Duodenal mucosa (tissue), 2 donors: ENCODE measurements around the gene ADAMTS17.

Experiments used
- H3K27ac ChIP-seq: one replicate; pipeline ENCODE4 v1.7.0; 2013; ENCODE audit warnings: low read depth, low read length
- H3K27me3 ChIP-seq, 2 donors: one replicate each; pipeline ENCODE4 v1.7.0; 2013; ENCODE audit warnings: low read length in 2 of 2, control low read depth in 1 of 2; ENCODE audit not compliant: insufficient read depth in 2 of 2, control insufficient read depth in 1 of 2
- H3K36me3 ChIP-seq, 2 donors: one replicate each; pipeline ENCODE4 v1.7.0; 2013; ENCODE audit warnings: low read length in 2 of 2, control low read depth in 1 of 2; ENCODE audit not compliant: insufficient read depth in 2 of 2, control insufficient read depth in 1 of 2
- H3K4me1 ChIP-seq, 2 donors: one replicate each; pipeline ENCODE4 v1.7.0; 2013; ENCODE audit warnings: low read length in 2 of 2, control low read depth in 1 of 2; ENCODE audit not compliant: insufficient read depth in 2 of 2, control insufficient read depth in 1 of 2
- H3K4me3 ChIP-seq, 2 donors: one replicate each; pipeline ENCODE4 v1.7.0; 2013; ENCODE audit warnings: low read length in 2 of 2, low read depth in 1 of 2
- H3K9ac ChIP-seq, 2 donors: one replicate each; pipeline ENCODE4 v1.7.0; 2013; ENCODE audit warnings: low read length in 2 of 2, low read depth in 1 of 2
- H3K9me3 ChIP-seq, 2 donors: one replicate each; pipeline ENCODE4 v1.7.0; 2013; ENCODE audit warnings: low read length in 2 of 2, control low read depth in 1 of 2; ENCODE audit not compliant: control insufficient read depth in 1 of 2

Gene ADAMTS17

GRCh38 chr15:100253640-100254039, 88.1 kb downstream of the ADAMTS17 start:
- H3K27ac ChIP-seq = no peak overlapping the region
- no peaks in the 10 kb centered on the region for H3K4me1 ChIP-seq
- no peaks in the 10 kb centered on the region for H3K27me3 ChIP-seq
- no peak overlapping the region for H3K9ac ChIP-seq
- H3K9me3 ChIP-seq = no peaks in the 10 kb centered on the region
- no peak overlapping the region for H3K4me3 ChIP-seq
- H3K36me3 ChIP-seq = no peaks in the 10 kb centered on the region

GRCh38 chr15:100252779-100253417, 88.9 kb downstream of the ADAMTS17 start:
- H3K27ac ChIP-seq = no peak overlapping the region
- no peaks in the 10 kb centered on the region for H3K9me3 ChIP-seq
- H3K4me3 ChIP-seq = no peak overlapping the region
- H3K27me3 ChIP-seq = no peaks in the 10 kb centered on the region
- no peaks in the 10 kb centered on the region for H3K4me1 ChIP-seq
- H3K9ac ChIP-seq = no peak overlapping the region
- H3K36me3 ChIP-seq = no peaks in the 10 kb centered on the region

GRCh38 chr15:100252359-100252758, 89.4 kb downstream of the ADAMTS17 start:
- Histone ChIP-seq H3K27ac (no peak overlapping the region), H3K4me3 (no peak overlapping the region), H3K27me3 (no peaks in the 10 kb centered on the region), H3K4me1 (no peaks in the 10 kb centered on the region), H3K36me3 (no peaks in the 10 kb centered on the region), H3K9ac (no peak overlapping the region), H3K9me3 (no peaks in the 10 kb centered on the region)

GRCh38 chr15:100250176-100250800, 91.5 kb downstream of the ADAMTS17 start:
- H3K4me3 ChIP-seq = no peak overlapping the region
- H3K9ac ChIP-seq = no peak overlapping the region
- H3K4me1 ChIP-seq = no peaks in the 10 kb centered on the region
- no peaks in the 10 kb centered on the region for H3K27me3 ChIP-seq
- no peaks in the 10 kb centered on the region for H3K9me3 ChIP-seq
- H3K27ac ChIP-seq = no peak overlapping the region
- no peaks in the 10 kb centered on the region for H3K36me3 ChIP-seq

GRCh38 chr15:100249096-100249815, 92.5 kb downstream of the ADAMTS17 start:
- H3K9me3 ChIP-seq = no peaks in the 10 kb centered on the region

GRCh38 chr15:100248236-100248635, 93.5 kb downstream of the ADAMTS17 start:
- H3K4me1 ChIP-seq = no peaks in the 10 kb centered on the region
- no peak overlapping the region for H3K9ac ChIP-seq
- no peaks in the 10 kb centered on the region for H3K9me3 ChIP-seq
- no peak overlapping the region for H3K4me3 ChIP-seq
- no peak overlapping the region for H3K27ac ChIP-seq
- no peaks in the 10 kb centered on the region for H3K36me3 ChIP-seq
- H3K27me3 ChIP-seq = no peaks in the 10 kb centered on the region

More at GRCh38 chr15:100249096-100249815, 92.5 kb downstream of the ADAMTS17 start:
- Histone ChIP-seq H3K9ac (no peak overlapping the region), H3K4me1 (no peaks in the 10 kb centered on the region), H3K27me3 (no peaks in the 10 kb centered on the region), H3K27ac (no peak overlapping the region), H3K4me3 (no peak overlapping the region), H3K36me3 (no peaks in the 10 kb centered on the region)

- Histone ChIP-seq H3K27me3 (no peaks in the 10 kb centered on the region), H3K4me1 (no peaks in the 10 kb centered on the region), H3K36me3 (no peaks in the 10 kb centered on the region), H3K9ac (no peak overlapping the region), H3K27ac (no peak overlapping the region), H3K4me3 (no peak overlapping the region), H3K9me3 (no peaks in the 10 kb centered on the region)
These were observed 94.2 kb downstream of the ADAMTS17 start for GRCh38 chr15:100247228-100248225.

- Histone ChIP-seq H3K9ac (no peak overlapping the region), H3K4me3 (no peak overlapping the region), H3K27me3 (no peaks in the 10 kb centered on the region), H3K4me1 (no peaks in the 10 kb centered on the region), H3K27ac (no peak overlapping the region), H3K9me3 (no peaks in the 10 kb centered on the region), H3K36me3 (no peaks in the 10 kb centered on the region)
These were observed 95.9 kb downstream of the ADAMTS17 start for GRCh38 chr15:100245855-100246254.

GRCh38 chr15:100245487-100245820, 96.3 kb downstream of the ADAMTS17 start:
- H3K4me1 ChIP-seq = no peaks in the 10 kb centered on the region

More at GRCh38 chr15:100245487-100245820, 96.3 kb downstream of the ADAMTS17 start:
- no peaks in the 10 kb centered on the region for H3K9me3 ChIP-seq
- no peak overlapping the region for H3K27ac ChIP-seq
- no peaks in the 10 kb centered on the region for H3K36me3 ChIP-seq
- no peak overlapping the region for H3K4me3 ChIP-seq
- H3K27me3 ChIP-seq = no peaks in the 10 kb centered on the region
- no peak overlapping the region for H3K9ac ChIP-seq
